Esophagus (tissue), 2 donors: Measurements from ENCODE around the gene EED. TPM values are rescaled to one million over a fixed set of nuclear protein-coding genes. Genes with fewer than 3 reads are reported as not detected.
A peak's percentile ranks its signal among the peaks of the same experiment; 100 is the strongest.

Experiments used
- H3K27ac ChIP-seq, 2 donors: one replicate each; pipeline ENCODE4 v1.5.1; 2013; ENCODE audit warnings: low read depth in 2 of 2, mild to moderate bottlenecking in 2 of 2, inconsistent platforms in 1 of 2, low read length in 1 of 2, moderate library complexity in 1 of 2
- H3K27me3 ChIP-seq, 2 donors: one replicate each; pipeline ENCODE4 v1.6.1; 2013; ENCODE audit warnings: low read length in 2 of 2, control low read depth in 1 of 2, mild to moderate bottlenecking in 1 of 2; ENCODE audit not compliant: insufficient read depth in 2 of 2, control insufficient read depth in 1 of 2
- H3K36me3 ChIP-seq, 2 donors: one replicate each; pipeline ENCODE4 v1.6.1; 2013; ENCODE audit warnings: low read length in 1 of 2; ENCODE audit not compliant: control insufficient read depth in 2 of 2, insufficient read depth in 2 of 2
- H3K4me1 ChIP-seq, 2 donors: one replicate each; pipeline ENCODE4 v1.6.1; 2013; ENCODE audit warnings: low read length in 1 of 2; ENCODE audit not compliant: control insufficient read depth in 2 of 2, insufficient read depth in 2 of 2
- H3K4me3 ChIP-seq, 2 donors: one replicate each; pipeline ENCODE4 v1.5.1; 2013; ENCODE audit warnings: low read length in 2 of 2, mild to moderate bottlenecking in 2 of 2, low read depth in 1 of 2, moderate library complexity in 1 of 2
- H3K9me3 ChIP-seq, 2 donors: one replicate each; pipeline ENCODE4 v1.6.1; 2013; ENCODE audit warnings: mild to moderate bottlenecking in 2 of 2, low read depth in 1 of 2, low read length in 1 of 2, moderate library complexity in 1 of 2; ENCODE audit not compliant: control insufficient read depth in 2 of 2, insufficient read depth in 1 of 2
- WGBS, 2 donors: extraction: QIAGEN DNeasy Blood & Tissue Kit; methylation state at CpG; one replicate each; pipeline ENCODE4 v1.1.7; 2013; 5-methylcytosine and 5-hydroxymethylcytosine counted together
- polyA plus RNA-seq, 2 donors: library from polyadenylated mRNA; stranded (reverse); fragments of 200-250 nt; gene quantifications; one replicate each; pipeline ENCODE4 v1.2.3, GENCODE V29; 2013
- donor health status: healthy with polysubstance abuse.
- donor health status: Bipolar disorder and iron deficiency.

Gene EED
- polyA plus RNA-seq, 2 donors = 11.7 to 16.8 TPM

- Histone ChIP-seq H3K9me3 (no peaks in the 10 kb centered on the region), H3K27me3 (no peaks in the 10 kb centered on the region), H3K36me3 (no peaks in the 10 kb centered on the region), H3K4me1 (no peaks in the 10 kb centered on the region), H3K27ac (peak overlapping the region; percentile 73 to 98), H3K4me3 (peak overlapping the region; percentile 78 to 84)
- WGBS, 2 donors = 0 to 1% methylated on average over 38 of the region's 38 CpGs
Measured at GRCh38 chr11:86245369-86246292, 1.1 kb downstream of the EED start.

GRCh38 chr11:86246293-86246675 is 1.7 kb downstream of the EED start:
- H3K4me3 ChIP-seq = peak overlapping the region in 1 of 2 donors; percentile 78
- no peaks in the 10 kb centered on the region for H3K4me1 ChIP-seq
- no peaks in the 10 kb centered on the region for H3K36me3 ChIP-seq
- no peaks in the 10 kb centered on the region for H3K9me3 ChIP-seq
- no peak overlapping the region for H3K27ac ChIP-seq
- no peaks in the 10 kb centered on the region for H3K27me3 ChIP-seq
- WGBS, 2 donors = 46 to 48% methylated on average over 5 of the region's 5 CpGs

GRCh38 chr11:86247608-86248007 is 3.1 kb downstream of the EED start:
- Histone ChIP-seq H3K27me3 (no peaks in the 10 kb centered on the region), H3K4me1 (no peaks in the 10 kb centered on the region), H3K9me3 (no peaks in the 10 kb centered on the region), H3K36me3 (no peaks in the 10 kb centered on the region), H3K4me3 (no peak overlapping the region), H3K27ac (no peak overlapping the region)
- 64 to 86% methylated on average over 1 of the region's 1 CpG for WGBS, 2 donors

GRCh38 chr11:86248609-86249008 is 4.1 kb downstream of the EED start:
- Histone ChIP-seq H3K9me3 (no peaks in the 10 kb centered on the region), H3K36me3 (no peaks in the 10 kb centered on the region)

DNA sequence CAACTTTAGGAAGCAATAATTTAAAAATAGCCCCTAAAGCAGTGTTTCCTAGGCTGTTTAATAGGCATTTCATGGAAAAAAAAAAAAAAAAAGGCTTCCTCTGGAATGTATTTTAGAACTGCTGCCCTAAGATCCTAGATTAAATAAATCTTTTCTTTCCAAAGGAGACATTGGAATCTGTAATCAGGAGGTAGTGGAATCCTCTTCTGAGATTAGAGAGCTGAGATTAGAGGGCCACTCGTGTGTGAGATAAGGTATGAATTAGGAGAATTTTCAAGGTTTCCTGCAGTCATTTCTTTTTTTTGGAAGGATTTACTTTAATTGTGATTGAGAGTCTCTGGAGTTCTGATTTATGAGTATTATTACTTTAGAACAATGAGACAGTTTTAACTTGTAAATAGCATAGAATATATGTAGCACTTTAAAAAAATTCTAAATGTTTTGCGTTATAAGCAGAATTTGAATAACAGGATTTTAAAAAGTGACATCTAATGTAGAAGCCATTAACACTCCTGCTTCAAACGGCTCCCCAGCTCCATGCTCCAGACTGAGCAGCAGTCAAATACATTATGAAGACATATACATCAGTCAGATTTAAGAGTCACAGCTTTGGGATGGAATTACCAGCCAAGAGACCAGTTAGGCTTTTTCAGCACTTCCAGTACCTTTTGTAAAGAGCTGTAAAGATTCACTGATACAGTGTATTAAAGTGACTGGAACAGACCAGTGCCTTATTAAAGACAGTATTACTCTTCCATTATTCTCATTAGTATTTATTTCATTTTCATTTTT is 5.0 kb downstream of the EED start:
- 45 to 53% methylated on average over 3 of the region's 3 CpGs for WGBS, 2 donors
- no peak overlapping the region for H3K27ac ChIP-seq
- no peaks in the 10 kb centered on the region for H3K4me1 ChIP-seq
- no peaks in the 10 kb centered on the region for H3K36me3 ChIP-seq
- H3K27me3 ChIP-seq = no peaks in the 10 kb centered on the region
- H3K9me3 ChIP-seq = no peaks in the 10 kb centered on the region
- H3K4me3 ChIP-seq = no peak overlapping the region

More at GRCh38 chr11:86248609-86249008, 4.1 kb downstream of the EED start:
- H3K27ac ChIP-seq = no peak overlapping the region
- H3K4me3 ChIP-seq = no peak overlapping the region
- no peaks in the 10 kb centered on the region for H3K4me1 ChIP-seq
- H3K27me3 ChIP-seq = no peaks in the 10 kb centered on the region
- 86 to 87% methylated on average over 4 of the region's 4 CpGs for WGBS, 2 donors

DNA sequence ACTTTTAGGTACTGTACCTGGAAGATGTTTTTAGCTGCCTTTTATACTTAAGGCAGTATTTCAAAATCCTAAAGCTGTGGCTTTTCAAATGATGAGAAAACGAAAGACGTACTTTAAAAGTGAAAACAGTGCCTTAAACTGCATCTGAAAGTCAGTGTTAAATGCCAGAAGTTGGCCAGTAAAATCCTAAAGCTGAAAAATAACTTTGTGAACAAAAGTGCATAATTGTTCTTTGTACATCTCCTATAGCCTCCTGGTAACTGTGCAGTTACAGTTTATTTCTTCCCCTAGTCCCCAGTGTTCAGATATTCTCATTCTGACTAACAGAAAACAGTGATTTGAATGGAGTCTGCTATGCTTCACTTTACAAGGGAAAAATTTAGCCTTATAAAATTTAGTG is 6.8 kb downstream of the EED start:
- Histone ChIP-seq H3K36me3 (no peaks in the 10 kb centered on the region), H3K4me1 (no peaks in the 10 kb centered on the region), H3K27me3 (no peaks in the 10 kb centered on the region), H3K9me3 (no peaks in the 10 kb centered on the region), H3K27ac (no peak overlapping the region), H3K4me3 (no peak overlapping the region)
- 63 to 69% methylated on average over 2 of the region's 2 CpGs for WGBS, 2 donors

DNA sequence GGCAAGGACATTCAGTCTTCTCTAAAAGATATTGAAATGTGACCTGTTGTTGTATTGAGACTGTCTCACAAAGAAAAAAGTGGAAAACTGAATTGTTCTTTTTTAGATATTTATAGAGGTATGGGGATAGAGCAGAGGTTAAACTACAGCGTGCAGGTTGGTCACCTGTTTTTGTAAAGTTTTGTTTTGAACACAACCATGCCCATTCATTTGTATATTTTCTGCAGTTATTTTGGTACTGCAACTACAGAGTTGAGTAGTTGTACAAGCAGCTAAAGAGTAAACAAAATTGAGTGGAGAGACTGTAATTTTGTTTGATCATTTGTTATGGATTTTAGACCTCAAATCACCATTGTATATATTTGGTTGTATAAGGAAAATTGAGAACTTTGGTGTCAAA is 11.3 kb downstream of the EED start:
- Histone ChIP-seq H3K9me3 (no peaks in the 10 kb centered on the region), H3K36me3 (peaks cover 0 to 4% of the 10 kb centered on the region in 2 donors)
- 84 to 93% methylated on average over 1 of the region's 1 CpG for WGBS, 2 donors

GRCh38 chr11:86256608-86257007 is 12.1 kb downstream of the EED start:
- Histone ChIP-seq H3K36me3 (peaks cover 0 to 8% of the 10 kb centered on the region in 2 donors), H3K4me3 (no peak overlapping the region), H3K27ac (no peak overlapping the region), H3K4me1 (no peaks in the 10 kb centered on the region), H3K27me3 (no peaks in the 10 kb centered on the region), H3K9me3 (no peaks in the 10 kb centered on the region)
- 71 to 75% methylated on average over 6 of the region's 6 CpGs for WGBS, 2 donors

More for the DNA sequence above, 11.3 kb downstream of the EED start:
- H3K4me1 ChIP-seq = no peaks in the 10 kb centered on the region
- no peak overlapping the region for H3K4me3 ChIP-seq
- H3K27ac ChIP-seq = no peak overlapping the region
- H3K27me3 ChIP-seq = no peaks in the 10 kb centered on the region

- Histone ChIP-seq H3K27me3 (no peaks in the 10 kb centered on the region), H3K9me3 (no peaks in the 10 kb centered on the region), H3K36me3 (peaks cover 1 to 10% of the 10 kb centered on the region in 2 donors), H3K4me3 (no peak overlapping the region), H3K27ac (no peak overlapping the region), H3K4me1 (no peaks in the 10 kb centered on the region)
Measured at GRCh38 chr11:86257446-86257845, 12.9 kb downstream of the EED start.
